ENCODE measurements around the gene HNRNPAB. TPM values are rescaled to one million over a fixed set of nuclear protein-coding genes. Genes with fewer than 3 reads are reported as not detected.
"Not testable (repeated sequence)": the region's sequence is repeated elsewhere in the genome, so short reads cannot be mapped to it uniquely, and the experiment has no call there.

The HNRNPAB gene
- total RNA-seq, 1 donor from 2014 or later: 83.4 TPM

GRCh38 chr5:178253632-178254031, 49.3 kb downstream of the HNRNPAB start:
- intact Hi-C loops (cut with DNase I); DNase-seq; ATAC-seq (ENCODE audit: poor library complexity): not testable (repeated sequence)

DNA sequence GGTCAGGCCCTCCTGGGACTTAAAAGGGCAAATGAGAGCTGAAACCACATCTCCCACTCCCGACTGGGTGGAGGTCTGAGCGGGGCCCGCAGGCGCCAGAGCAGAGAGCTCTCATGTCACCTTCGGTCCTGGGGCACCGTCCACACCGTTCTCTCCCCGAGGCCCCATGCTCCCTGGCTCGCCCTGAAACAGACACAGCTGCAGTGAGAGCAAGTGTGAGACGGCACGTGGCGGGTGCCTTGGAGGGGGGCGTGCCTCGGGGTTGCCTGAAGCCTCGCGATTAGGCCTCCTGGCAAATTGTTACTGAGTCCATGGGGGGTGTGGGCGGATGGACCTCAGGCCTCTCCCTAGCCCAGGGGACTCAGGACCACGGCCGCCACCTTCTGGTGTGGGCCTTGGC, 52.4 kb downstream of the HNRNPAB start:
- intact Hi-C loops (cut with DNase I): no loop called here
- DNase-seq (no peak), ATAC-seq (ENCODE audit: poor library complexity) (no peak)

DNA sequence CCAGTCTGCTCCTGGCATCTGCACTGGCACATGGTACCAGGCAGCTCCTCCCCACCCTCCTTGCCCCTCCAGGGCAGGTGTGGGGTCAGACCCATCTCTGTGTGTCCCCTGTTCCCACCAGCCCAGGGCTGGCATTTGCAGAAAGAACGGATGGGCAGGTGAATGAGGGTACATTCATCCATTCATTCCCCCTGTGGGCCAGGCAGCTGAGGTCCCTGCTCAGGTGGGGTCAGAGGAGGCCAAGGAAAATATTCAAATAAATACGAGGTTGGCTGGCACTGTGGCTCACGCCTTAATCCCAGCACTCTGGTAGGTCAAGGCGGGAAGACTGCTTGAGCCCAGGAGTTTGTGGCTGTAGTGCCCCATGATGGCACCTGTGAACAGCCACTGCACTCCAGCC, 53.3 kb downstream of the HNRNPAB start:
- intact Hi-C loops (cut with DNase I): no loop called here
- DNase-seq: no peak
- ATAC-seq (ENCODE audit: poor library complexity): no peak

DNA sequence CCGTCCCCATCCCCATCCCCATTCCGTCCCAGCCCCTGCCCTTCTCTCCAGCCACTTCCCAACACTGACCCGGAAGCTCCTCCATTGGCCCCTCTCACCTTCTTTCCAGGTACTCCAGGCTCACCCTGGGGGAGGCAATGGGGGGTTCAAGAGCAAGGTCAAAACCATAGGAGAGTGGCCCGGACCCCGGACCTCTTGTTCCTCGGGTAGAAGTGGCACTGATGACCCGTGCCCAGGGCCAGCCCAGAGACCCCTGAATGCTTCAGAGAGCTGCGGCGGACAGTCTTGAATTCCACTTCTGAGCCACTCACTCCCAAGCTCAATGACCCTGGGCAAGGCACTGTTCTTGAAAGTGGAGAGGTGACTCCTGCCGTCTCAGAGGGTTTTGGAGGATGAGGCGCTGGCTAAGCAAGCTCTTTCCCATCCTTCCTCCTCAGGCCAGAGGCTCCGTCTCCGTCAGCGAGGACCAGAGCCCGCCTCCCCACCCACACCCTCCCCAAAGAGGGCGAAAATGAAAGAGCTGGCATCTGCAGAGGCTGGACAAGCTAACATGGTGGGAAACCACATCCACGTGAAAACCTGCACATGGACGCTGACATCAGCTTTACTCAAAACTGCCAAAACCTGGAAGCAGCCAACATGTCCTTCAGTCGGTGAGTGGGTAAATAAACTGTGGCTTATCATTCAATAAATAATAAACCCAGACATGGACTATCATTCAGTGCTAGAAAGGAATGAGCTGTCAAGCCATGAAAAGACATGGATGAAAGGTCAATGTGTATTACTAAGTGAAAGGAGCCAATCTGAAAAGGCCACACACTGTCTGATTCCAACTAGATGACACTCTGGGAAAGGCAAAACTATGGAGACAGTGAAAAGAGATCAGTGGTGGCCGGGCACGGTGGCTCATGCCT, 55.5 kb downstream of the HNRNPAB start:
- ATAC-seq (ENCODE audit: poor library complexity): no peak
- DNase-seq: no peak
- intact Hi-C loops (cut with DNase I): no loop called here

Other genes with a start within 250 kb of the HNRNPAB start
- not detected for gene PROP1, start 208.3 kb upstream of the HNRNPAB start, total RNA-seq
- 2.7 TPM for gene N4BP3, start 91.0 kb upstream of the HNRNPAB start, total RNA-seq
- 33.7 TPM for gene RMND5B, start 73.5 kb upstream of the HNRNPAB start, total RNA-seq
- 75.7 TPM for gene NHP2, start 50.6 kb upstream of the HNRNPAB start, total RNA-seq
- gene GMCL2, start 17.2 kb upstream of the HNRNPAB start, total RNA-seq: not detected
- 34.4 TPM for gene PHYKPL, start 28.3 kb downstream of the HNRNPAB start, total RNA-seq

Data from Right ventricle myocardium superior (tissue), 1 donor.